GM21515 (cell line): ENCODE results near the gene ADAM8.

Experiments
- ATAC-seq: cut with Tn5 transposase; IDR thresholded peaks from one replicate; pipeline ENCODE4 v1.9.1; 2021; ENCODE audit not compliant: unreplicated experiment

ADAM8 gene

GRCh38 chr10:133214468-133215410 lies 61.9 kb downstream of the ADAM8 start:
- ATAC-seq = no peak

GRCh38 chr10:133213641-133214467 lies 62.8 kb downstream of the ADAM8 start:
- ATAC-seq = no peak

DNA sequence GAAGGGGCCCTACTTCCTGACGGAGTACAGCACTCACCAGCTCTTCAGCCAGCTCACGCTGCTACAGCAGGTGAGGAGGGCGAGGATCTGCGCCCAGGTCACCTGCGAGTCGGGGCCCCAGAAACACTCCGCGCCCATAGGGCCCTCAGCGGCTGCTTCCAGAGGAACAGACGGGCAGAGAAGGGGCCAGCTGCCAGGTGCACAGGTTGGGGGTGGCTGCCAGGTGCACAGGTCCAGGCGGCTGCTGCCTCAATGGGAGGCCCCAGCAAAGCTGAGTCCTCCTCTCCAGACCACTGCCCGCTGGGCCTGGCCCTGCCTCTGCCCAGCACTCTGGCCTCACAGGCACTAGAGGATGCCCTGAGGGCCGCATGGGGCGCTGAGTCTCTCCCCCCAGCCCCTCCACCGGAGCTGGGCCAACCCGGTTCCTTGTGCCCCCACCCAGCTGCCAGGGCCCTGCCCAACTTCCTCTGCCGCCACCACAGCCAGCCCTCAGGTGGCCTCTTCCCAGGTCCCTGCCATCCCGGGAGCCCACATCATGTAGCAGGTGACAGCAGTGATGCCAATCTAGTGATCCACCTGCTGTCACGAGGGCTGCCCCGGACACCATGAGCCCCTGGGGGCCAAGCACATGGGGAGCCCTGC lies 63.7 kb downstream of the ADAM8 start:
- no peak for ATAC-seq
